Stimulated activated naive CD8-positive, alpha-beta T cell treated with anti-CD3 and anti-CD28 coated beads, Interleukin-15, Interleukin-2, amounts not matched to agents 100 ng/mL and 50 ng/mL, for 24 hours (primary cell): ENCODE data around the gene MGAT5.
"Not testable (repeated sequence)": the region's sequence is repeated elsewhere in the genome, so short reads cannot be mapped to it uniquely, and the experiment has no call there.

Experiments used
- H3K27ac Mint-ChIP-seq: one replicate; pipeline ENCODE4 v1.8.0; 2021; ENCODE audit warnings: mild to moderate bottlenecking, mixed read lengths
- H3K27me3 Mint-ChIP-seq: one replicate; pipeline ENCODE4 v1.8.0; 2021; ENCODE audit warnings: mixed read lengths
- H3K36me3 Mint-ChIP-seq: one replicate; pipeline ENCODE4 v1.8.0; 2021; ENCODE audit warnings: low read depth, mixed read lengths
- H3K4me1 Mint-ChIP-seq: one replicate; pipeline ENCODE4 v1.8.0; 2021; ENCODE audit warnings: low read depth, mixed read lengths
- H3K4me3 Mint-ChIP-seq: one replicate; pipeline ENCODE4 v1.8.0; 2021; ENCODE audit warnings: mild to moderate bottlenecking, mixed read lengths
- H3K9me3 Mint-ChIP-seq: one replicate; pipeline ENCODE4 v1.8.0; 2021; ENCODE audit warnings: mixed read lengths

The MGAT5 gene

DNA sequence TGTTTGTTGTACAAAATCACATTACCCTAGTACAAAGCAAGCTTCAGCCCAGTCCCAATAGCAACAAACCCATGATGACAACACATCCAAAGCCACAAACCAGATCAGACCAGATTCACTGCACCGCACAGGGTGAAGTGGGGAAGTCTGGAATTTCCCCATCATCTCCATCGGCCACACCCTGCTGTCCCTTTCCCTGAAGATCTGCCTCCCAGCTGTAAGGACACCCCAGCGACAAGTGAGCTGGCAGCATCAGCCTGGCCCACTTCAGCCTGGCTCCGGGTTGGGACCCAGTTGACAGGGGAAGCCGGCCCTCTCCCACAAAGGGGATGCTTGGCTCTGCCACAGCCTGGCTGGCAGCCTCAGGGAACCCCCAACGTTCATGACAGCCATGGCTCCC is 207.6 kb downstream of the MGAT5 start:
- no peaks in the 10 kb centered on the region for H3K27me3 Mint-ChIP-seq
- no peaks in the 10 kb centered on the region for H3K9me3 Mint-ChIP-seq
- H3K4me3 Mint-ChIP-seq, result no peak overlapping the region
- no peaks in the 10 kb centered on the region for H3K36me3 Mint-ChIP-seq
- H3K27ac Mint-ChIP-seq, result no peak overlapping the region
- H3K4me1 Mint-ChIP-seq, result no peaks in the 10 kb centered on the region

DNA sequence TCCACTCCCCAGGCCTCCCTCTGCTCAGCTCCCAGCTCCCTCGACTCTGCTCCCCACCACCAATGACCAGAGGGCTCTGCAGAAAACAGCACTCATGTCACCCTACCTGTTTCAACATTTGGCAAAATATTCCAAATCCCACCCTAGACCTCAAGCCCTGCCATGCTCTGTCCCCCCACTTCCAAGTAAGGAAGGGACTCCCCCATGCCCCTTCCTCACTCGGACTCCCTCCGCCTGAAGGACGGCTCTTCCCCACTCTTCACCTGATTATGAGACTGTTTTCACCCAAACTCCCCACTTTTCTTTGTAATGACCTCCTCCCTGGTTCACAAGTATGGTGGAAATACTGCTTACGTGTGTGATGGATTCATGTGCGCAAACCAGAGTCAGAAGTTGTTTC is 208.4 kb downstream of the MGAT5 start:
- no peaks in the 10 kb centered on the region for H3K4me1 Mint-ChIP-seq
- no peaks in the 10 kb centered on the region for H3K27me3 Mint-ChIP-seq
- H3K36me3 Mint-ChIP-seq, result no peaks in the 10 kb centered on the region
- H3K27ac Mint-ChIP-seq, result no peak overlapping the region
- H3K9me3 Mint-ChIP-seq, result no peaks in the 10 kb centered on the region
- no peak overlapping the region for H3K4me3 Mint-ChIP-seq

DNA sequence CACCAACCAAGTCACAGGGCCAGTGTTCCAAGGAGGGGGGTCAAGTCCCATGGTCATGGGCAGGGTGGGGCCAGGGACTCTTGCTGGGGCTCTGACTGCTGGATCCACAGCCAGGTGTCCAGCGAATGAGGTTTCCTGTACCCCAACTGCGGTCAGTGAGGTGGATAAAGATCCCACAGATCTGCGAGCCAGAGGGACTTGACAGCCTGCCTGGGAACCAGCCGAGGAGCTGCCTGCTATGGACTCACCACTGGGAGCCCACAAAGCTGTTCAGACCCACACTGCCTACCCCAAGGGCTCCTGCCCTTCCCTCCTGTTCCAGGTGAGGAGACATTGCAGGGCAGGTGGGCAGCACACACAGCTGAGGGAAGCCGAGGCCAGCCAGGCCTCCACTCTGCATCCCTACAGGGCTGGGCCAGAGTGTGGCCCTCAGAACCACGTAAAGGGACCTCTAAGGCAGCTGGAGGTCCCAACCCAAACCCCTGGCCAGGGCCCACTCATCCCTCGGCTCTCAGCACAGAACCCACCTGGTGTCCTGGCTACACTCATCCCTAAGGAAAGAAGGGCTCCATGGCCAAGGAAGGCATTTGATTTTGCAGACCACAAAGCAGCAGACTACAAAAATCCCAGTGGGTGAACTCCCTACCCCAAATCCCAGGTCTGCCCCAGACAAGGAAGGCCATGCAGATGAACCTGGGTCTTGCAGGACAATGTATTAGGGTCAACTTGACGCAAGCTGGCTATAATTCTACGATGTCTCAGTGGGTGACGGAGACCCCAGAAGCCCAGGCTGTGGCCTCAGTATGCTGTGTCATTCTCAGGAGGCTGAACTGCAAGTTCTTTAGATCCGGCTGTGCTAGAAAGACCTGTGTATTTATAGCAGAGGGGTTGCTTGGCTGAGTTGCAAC is 209.2 kb downstream of the MGAT5 start:
- Mint-ChIP-seq H3K4me1 (peaks cover 7% of the 10 kb centered on the region), H3K27ac (no peak overlapping the region), H3K27me3 (no peaks in the 10 kb centered on the region), H3K9me3 (no peaks in the 10 kb centered on the region), H3K4me3 (no peak overlapping the region), H3K36me3 (no peaks in the 10 kb centered on the region)

DNA sequence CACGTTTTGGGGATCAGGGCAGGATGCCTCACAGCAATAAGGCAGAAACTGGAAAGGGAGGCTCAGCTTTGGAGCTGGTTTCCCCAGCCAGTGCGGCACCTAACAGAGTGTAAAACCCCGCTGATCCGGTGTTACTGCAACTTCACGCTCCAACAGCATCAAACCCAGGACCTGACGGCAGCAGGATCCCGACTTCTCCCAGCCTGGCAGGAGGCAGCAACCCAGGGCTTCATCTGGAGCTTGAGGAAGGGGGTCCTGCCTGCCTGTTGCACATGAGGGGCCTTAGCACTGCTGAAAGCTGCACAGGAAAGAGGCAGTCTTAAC is 209.8 kb downstream of the MGAT5 start:
- H3K27ac Mint-ChIP-seq, result no peak overlapping the region
- H3K9me3 Mint-ChIP-seq, result no peaks in the 10 kb centered on the region
- no peak overlapping the region for H3K4me3 Mint-ChIP-seq
- H3K27me3 Mint-ChIP-seq, result no peaks in the 10 kb centered on the region
- H3K36me3 Mint-ChIP-seq, result no peaks in the 10 kb centered on the region
- peaks cover 14% of the 10 kb centered on the region for H3K4me1 Mint-ChIP-seq

DNA sequence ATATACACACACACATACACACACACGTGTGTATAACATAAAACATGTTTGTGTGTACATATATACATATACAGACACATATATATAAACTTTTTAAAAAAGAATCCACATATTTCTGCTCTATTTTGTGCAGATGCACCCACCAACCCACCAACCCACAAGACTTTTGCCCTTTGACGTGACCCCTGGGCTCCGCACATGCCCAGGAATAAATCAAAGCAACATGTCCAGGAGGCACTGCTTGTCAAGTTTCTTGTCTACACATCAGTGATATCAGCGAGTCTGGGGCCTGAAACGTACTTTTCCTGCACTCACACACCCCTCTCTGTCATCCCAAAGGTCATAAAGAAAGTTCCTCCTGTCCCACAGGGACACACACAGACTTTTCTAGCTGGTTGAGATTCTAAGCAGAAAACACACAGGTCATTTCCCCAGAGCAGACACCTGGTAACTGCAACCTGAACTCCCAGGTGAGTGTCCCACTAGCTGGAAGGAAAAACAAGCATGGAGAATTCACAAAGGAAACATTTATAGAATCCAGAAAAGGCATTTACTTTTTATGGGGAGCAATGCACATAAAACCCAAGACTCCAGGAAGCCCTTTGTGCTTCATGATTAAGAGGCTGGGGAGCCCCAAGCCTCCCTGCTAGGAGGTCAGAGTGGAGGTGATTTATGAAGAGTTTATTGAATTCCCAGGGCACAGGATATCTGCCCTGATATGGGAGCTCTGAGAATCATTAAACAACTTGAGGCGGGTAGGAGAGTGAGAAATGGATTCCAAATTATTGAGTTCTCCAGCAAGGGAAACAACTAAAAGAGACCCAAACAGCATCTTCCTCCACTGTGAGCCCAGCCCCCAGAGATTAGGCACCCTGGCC is 211.6 kb downstream of the MGAT5 start:
- Mint-ChIP-seq H3K27me3 (no peaks in the 10 kb centered on the region), H3K9me3 (no peaks in the 10 kb centered on the region), H3K4me1 (peaks cover 22% of the 10 kb centered on the region), H3K4me3 (no peak overlapping the region), H3K36me3 (no peaks in the 10 kb centered on the region), H3K27ac (no peak overlapping the region)

DNA sequence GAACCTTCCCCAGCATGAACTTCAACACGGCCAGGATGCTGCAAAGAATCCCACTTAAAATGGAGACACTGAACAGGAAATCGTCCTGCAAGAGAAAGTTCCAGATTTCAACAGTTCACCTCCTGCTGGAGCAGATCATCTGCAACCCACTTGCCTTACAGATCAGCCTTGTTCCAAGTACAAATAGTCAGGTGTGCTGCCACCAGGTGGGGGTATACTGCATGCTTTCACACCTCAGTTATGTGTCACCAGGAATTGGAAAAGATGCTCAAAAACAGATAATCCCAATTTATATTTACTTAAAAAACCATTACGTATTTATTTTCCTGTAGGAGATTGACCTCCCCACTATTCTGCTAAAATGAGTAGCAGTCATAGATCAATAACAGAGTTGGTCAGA is 212.3 kb downstream of the MGAT5 start:
- Mint-ChIP-seq H3K36me3 (no peaks in the 10 kb centered on the region), H3K4me3 (no peak overlapping the region), H3K27me3 (no peaks in the 10 kb centered on the region), H3K27ac (no peak overlapping the region), H3K4me1 (peaks cover 22% of the 10 kb centered on the region), H3K9me3 (no peaks in the 10 kb centered on the region)

DNA sequence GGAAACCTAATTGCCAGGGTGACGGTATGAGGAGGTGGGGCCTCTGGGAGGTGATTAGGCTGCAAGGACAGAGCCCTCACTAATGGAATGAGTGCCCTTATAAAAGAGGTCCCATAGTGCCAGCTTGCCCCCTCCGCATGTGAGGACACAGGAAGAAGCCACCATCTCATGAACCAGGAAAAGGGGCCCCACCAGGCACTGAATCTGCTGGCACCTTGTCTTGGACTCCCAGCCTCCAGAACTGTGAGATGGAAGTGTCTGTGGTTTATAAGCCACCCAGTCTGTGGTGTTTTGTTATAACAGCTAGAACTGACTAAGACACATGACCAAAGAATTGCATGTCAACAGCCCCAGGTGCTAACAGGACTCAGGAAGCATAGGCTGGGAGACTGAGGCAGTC is 214.3 kb downstream of the MGAT5 start:
- Mint-ChIP-seq H3K9me3 (peaks cover 3% of the 10 kb centered on the region), H3K36me3 (no peaks in the 10 kb centered on the region), H3K27me3 (no peaks in the 10 kb centered on the region), H3K4me1 (peaks cover 22% of the 10 kb centered on the region), H3K27ac (no peak overlapping the region), H3K4me3 (no peak overlapping the region)

DNA sequence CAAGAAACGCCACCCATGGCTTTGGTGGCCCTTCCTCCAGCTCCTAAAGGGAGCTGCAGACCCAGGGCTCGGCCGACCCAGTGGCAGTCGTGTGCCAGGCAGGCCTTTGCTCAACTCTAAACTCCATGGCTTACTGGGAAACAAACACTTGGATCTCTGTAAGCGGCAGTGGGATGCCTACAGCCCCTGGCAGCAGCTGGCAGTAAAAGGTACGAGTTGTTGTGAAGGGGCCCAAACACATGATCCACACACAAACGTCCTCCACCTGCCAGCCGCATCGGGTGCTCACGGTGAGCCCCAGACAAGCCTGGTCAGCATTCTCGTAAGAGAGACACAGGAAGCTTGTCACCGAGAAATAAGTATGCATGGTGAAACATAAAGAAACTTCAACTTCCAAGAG is 214.9 kb downstream of the MGAT5 start:
- Mint-ChIP-seq H3K4me3 (no peak overlapping the region), H3K27me3 (no peaks in the 10 kb centered on the region), H3K27ac (no peak overlapping the region), H3K36me3 (no peaks in the 10 kb centered on the region), H3K9me3 (peaks cover 7% of the 10 kb centered on the region), H3K4me1 (peaks cover 22% of the 10 kb centered on the region)

DNA sequence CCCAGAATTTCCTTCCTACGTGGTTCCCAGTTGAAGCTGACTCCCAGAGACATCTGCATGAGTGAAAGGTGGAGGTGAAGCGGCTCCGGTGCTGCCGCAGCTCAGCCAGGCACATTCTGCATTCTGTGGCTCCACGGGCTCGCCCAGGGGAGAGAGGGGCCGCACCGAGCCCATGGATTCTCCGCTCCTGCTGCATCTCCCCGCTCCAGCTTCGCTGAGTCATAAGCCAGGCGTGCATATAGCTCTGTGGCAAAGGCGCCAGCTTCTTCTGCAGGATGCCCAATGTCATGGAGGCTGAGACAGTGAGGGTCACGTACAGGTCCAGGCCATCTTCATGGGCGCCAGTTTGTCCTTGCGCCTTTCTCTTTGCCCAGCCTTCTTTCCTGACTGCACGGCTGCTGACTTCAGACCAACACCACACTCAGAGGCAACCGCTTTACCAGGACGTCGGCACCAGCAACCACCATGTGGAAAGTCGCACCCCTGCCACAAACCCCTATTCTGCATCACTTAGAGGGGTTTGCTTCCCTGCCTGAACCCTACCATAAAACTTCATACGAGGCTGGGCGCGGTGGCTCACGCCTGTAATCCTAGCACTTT is 215.7 kb downstream of the MGAT5 start:
- no peaks in the 10 kb centered on the region for H3K36me3 Mint-ChIP-seq
- H3K9me3 Mint-ChIP-seq, result peaks cover 7% of the 10 kb centered on the region
- H3K4me1 Mint-ChIP-seq, result peaks cover 22% of the 10 kb centered on the region
- no peak overlapping the region for H3K4me3 Mint-ChIP-seq
- H3K27me3 Mint-ChIP-seq, result no peaks in the 10 kb centered on the region
- no peak overlapping the region for H3K27ac Mint-ChIP-seq

DNA sequence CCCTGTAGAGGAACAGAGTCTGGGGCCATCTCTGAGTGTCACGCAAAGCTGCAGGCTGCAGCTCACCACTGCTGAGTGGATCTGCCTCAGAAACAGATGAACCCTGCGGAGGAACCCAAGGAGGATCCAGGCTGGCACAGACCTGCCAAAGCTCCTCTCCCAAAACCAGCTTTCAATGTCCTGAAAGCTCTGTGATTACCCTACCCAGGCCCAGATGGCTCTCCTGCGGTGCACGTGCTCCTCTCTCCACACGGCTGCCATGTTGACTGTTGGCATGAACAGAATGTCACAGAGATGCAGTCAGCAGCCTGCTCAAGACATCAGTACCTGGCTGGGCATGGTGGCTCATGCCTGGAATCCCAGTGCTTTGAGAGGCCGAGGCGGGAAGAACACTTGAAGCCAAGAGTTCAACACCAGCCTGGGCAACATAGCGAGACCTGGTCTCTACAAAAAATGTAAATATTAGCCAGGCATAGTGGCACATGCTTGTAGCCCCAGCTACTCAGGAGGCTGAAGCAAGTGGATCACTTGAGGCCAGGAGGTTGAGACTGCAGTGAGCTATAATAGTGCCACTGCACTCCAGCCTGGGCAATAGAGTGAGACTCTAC is 216.8 kb downstream of the MGAT5 start:
- no peak overlapping the region for H3K27ac Mint-ChIP-seq

DNA sequence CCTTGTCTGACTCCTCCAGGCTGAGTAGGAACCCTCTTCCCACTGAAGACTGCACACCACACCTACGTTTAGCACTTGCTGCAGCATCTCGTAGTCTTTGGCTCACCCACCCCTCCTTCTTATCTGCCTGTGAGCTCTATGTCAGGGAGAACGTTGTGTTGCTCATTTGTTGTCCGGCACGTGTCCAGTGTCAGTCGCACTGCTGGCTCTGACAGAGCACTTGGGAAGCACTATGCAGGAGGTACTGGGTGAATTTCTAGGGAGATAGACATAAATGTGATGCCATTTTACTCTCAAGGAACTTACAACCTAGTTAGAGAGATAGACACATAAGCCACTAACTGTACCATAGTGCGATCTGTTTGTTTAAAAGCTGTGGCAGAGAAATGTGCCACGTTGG is 223.1 kb downstream of the MGAT5 start:
- not testable (repeated sequence) for H3K27me3 Mint-ChIP-seq, H3K4me3 Mint-ChIP-seq, H3K27ac Mint-ChIP-seq, H3K4me1 Mint-ChIP-seq, H3K36me3 Mint-ChIP-seq, H3K9me3 Mint-ChIP-seq

More for the DNA sequence above, 216.8 kb downstream of the MGAT5 start:
- Mint-ChIP-seq H3K9me3 (peaks cover 7% of the 10 kb centered on the region), H3K4me1 (peaks cover 22% of the 10 kb centered on the region), H3K4me3 (no peak overlapping the region), H3K36me3 (no peaks in the 10 kb centered on the region), H3K27me3 (no peaks in the 10 kb centered on the region)

DNA sequence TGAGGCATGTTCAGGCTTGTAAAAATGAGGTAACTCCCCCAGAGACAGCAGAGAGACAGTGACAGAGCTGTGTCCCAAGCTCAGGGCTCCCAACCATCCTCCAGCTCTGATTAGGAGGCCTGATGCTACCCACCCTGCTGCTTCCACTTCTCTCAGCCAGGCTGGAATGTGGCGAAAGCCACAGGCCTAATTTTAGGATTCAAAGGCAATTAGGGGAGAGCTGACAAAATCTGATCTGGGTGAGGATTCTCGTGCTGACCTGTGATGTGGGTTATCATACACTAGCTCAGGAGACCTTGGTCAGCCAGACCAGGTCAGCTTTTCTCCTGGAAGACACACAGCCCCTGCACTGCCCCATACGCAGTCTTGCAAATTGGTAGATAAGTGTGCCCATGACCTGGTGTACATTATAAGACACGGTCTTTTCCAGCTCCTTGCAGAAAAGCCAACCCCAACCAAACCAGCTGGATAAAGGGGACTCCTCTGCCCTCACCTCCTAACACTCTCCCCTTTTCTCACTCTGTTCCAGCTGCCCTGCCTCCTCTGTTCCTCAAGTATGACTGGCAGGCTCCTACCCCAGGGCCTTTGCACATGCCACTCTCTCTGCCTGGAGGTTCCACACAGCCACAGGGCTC is 225.9 kb downstream of the MGAT5 start:
- H3K4me3 Mint-ChIP-seq, result no peak overlapping the region
- H3K27me3 Mint-ChIP-seq, result peaks cover 3% of the 10 kb centered on the region
- no peaks in the 10 kb centered on the region for H3K9me3 Mint-ChIP-seq
- no peaks in the 10 kb centered on the region for H3K4me1 Mint-ChIP-seq
- no peaks in the 10 kb centered on the region for H3K36me3 Mint-ChIP-seq
- H3K27ac Mint-ChIP-seq, result no peak overlapping the region

DNA sequence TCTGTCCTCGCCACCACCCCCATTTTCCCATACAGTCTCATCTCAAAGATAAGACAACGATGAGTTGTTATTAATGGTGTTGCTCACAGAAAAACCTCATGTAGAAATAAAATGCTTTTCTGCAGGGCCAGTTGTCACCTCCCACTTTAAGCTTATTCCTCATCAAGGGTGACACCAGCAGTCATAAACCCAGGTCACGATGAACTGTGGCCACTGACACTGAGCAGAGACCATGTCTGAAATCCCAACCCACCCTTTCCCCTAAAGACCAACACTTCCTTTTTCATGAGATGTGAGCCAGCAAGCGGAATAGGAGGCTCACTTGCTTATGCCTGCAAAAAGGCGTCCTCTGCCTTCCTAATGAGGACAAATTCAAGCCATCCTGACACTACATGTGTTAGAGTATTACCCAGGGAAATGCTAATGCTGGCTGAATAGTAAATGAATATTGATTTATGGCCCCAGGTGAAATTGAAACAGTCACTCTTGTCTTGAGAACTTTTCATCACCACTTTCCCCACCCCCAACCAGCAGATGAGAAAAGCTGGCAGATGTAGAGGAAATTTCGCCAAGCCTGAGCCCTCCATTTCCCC is 228.4 kb downstream of the MGAT5 start:
- H3K4me3 Mint-ChIP-seq, result no peak overlapping the region
- H3K9me3 Mint-ChIP-seq, result no peaks in the 10 kb centered on the region
- no peaks in the 10 kb centered on the region for H3K4me1 Mint-ChIP-seq
- no peaks in the 10 kb centered on the region for H3K36me3 Mint-ChIP-seq
- peaks cover 3% of the 10 kb centered on the region for H3K27me3 Mint-ChIP-seq
- no peak overlapping the region for H3K27ac Mint-ChIP-seq

DNA sequence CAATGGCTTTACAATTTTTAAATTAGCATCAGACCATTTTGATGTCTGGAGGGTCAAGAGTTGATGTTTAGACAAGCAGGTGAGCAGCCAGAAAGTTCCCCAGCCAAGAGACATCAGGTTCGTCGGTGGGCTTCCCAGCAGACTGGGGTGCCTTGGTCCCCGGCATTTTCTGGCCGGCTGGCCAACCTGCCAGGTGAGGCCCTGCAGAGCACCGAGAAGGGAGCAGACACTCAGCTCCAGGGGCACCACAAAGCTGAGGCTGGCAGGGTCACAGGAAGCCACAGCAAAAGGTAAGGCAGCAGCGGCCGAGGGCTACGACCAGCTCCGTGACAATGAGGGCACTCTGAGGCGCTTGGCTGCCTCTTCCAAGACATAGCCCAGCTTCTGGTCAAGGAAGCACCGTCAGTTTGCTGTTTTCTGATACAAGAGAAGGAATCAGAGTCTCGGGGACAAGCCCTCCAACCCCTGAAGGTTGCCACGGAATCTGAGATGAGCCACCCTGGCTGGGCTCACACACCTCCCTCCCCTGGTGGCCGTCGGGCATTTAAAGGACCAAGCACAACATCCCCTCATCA is 229.0 kb downstream of the MGAT5 start:
- Mint-ChIP-seq H3K36me3 (no peaks in the 10 kb centered on the region), H3K4me3 (no peak overlapping the region), H3K27me3 (peaks cover 3% of the 10 kb centered on the region), H3K27ac (no peak overlapping the region), H3K4me1 (no peaks in the 10 kb centered on the region), H3K9me3 (no peaks in the 10 kb centered on the region)
